Neutrophil (primary cell): ENCODE data around the gene WBP1L.
"Not testable (repeated sequence)": the region's sequence is repeated elsewhere in the genome, so short reads cannot be mapped to it uniquely, and the experiment has no call there.

Experiments used
- H3K27ac ChIP-seq: fragments of 200-600 bp; sonication (generic); 2 replicates; pipeline ENCODE4 v1.5.1; 2016; ENCODE audit warnings: mild to moderate bottlenecking, moderate library complexity
- H3K27me3 ChIP-seq: fragments of 200-600 bp; sonication (generic); 2 replicates; pipeline ENCODE4 v1.6.0; 2016; ENCODE audit warnings: mild to moderate bottlenecking
- H3K36me3 ChIP-seq: fragments of 200-600 bp; sonication (generic); 2 replicates; pipeline ENCODE4 v1.5.1; 2017
- H3K4me1 ChIP-seq, 2 experiments: fragments of 200-600 bp in 1 of 2; sonication (generic) in 1 of 2; 1 replicate in 1 of 2; 2 replicates in 1 of 2; pipeline versions ENCODE4 v1.5.1 to v1.6.1; 2013 to 2016; ENCODE audit warnings: low read depth in 1 of 2, low read length in 1 of 2, mild to moderate bottlenecking in 1 of 2, moderate library complexity in 1 of 2; ENCODE audit not compliant: control insufficient read depth in 1 of 2, insufficient read depth in 1 of 2
- H3K4me3 ChIP-seq, 2 experiments: fragments of 200-600 bp in 1 of 2; sonication (generic) in 1 of 2; 1 replicate in 1 of 2; 2 replicates in 1 of 2; pipeline ENCODE4 v1.5.1; 2013 to 2016; ENCODE audit warnings: low read depth in 1 of 2, low read length in 1 of 2, mild to moderate bottlenecking in 1 of 2, moderate library complexity in 1 of 2
- H3K9me3 ChIP-seq: fragments of 200-600 bp; sonication (generic); 2 replicates; pipeline ENCODE4 v1.5.1; 2016
- CTCF ChIP-seq: fragments of 200-600 bp; sonication (generic); IDR thresholded peaks from 2 replicates; pipeline ENCODE4 v1.5.1; 2016; ENCODE audit warnings: antibody characterized with exemption

Gene WBP1L

GRCh38 chr10:102738692-102739121, 5.0 kb upstream of the WBP1L start:
- Histone ChIP-seq H3K4me3 (no peak overlapping the region), H3K27me3 (no peaks in the 10 kb centered on the region), H3K36me3 (no peaks in the 10 kb centered on the region), H3K4me1 (peaks cover 15 to 19% of the 10 kb centered on the region in 2 experiments), H3K27ac (peak overlapping the region; percentile 67), H3K9me3 (no peaks in the 10 kb centered on the region)
- no peak for TF ChIP-seq CTCF

GRCh38 chr10:102740229-102740628, 3.5 kb upstream of the WBP1L start:
- Histone ChIP-seq H3K4me3 (no peak overlapping the region), H3K4me1 (peaks cover 28 to 33% of the 10 kb centered on the region in 2 experiments), H3K9me3 (no peaks in the 10 kb centered on the region), H3K27ac (no peak overlapping the region), H3K27me3 (no peaks in the 10 kb centered on the region), H3K36me3 (no peaks in the 10 kb centered on the region)
- no peak for TF ChIP-seq CTCF

- H3K9me3 ChIP-seq = no peaks in the 10 kb centered on the region
- H3K4me1 ChIP-seq = peaks cover 37 to 42% of the 10 kb centered on the region in 2 experiments
- no peaks in the 10 kb centered on the region for H3K36me3 ChIP-seq
- no peaks in the 10 kb centered on the region for H3K27me3 ChIP-seq
- no peak overlapping the region for H3K27ac ChIP-seq
- no peak for TF ChIP-seq CTCF
- no peak overlapping the region for H3K4me3 ChIP-seq
Measured at GRCh38 chr10:102741726-102742237, 2.0 kb upstream of the WBP1L start.

- not testable (repeated sequence) for H3K27ac ChIP-seq, H3K4me3 ChIP-seq, H3K36me3 ChIP-seq, H3K27me3 ChIP-seq, H3K9me3 ChIP-seq
- peaks cover 37 to 42% of the 10 kb centered on the region in 2 experiments for H3K4me1 ChIP-seq
Measured at GRCh38 chr10:102742313-102742712, 1.4 kb upstream of the WBP1L start.

GRCh38 chr10:102743078-102743587, 615 bp upstream of the WBP1L start:
- H3K9me3 ChIP-seq = no peaks in the 10 kb centered on the region
- no peak for TF ChIP-seq CTCF
- H3K27me3 ChIP-seq = no peaks in the 10 kb centered on the region
- H3K4me1 ChIP-seq = peaks cover 37 to 42% of the 10 kb centered on the region in 2 experiments
- no peaks in the 10 kb centered on the region for H3K36me3 ChIP-seq
- H3K4me3 ChIP-seq = peak overlapping the region; percentile 95 to 99
- H3K27ac ChIP-seq = peak overlapping the region; percentile 87

- Histone ChIP-seq H3K27ac (peak overlapping the region; percentile 87), H3K9me3 (no peaks in the 10 kb centered on the region), H3K36me3 (no peaks in the 10 kb centered on the region), H3K4me1 (peaks cover 27 to 29% of the 10 kb centered on the region in 2 experiments), H3K4me3 (peak overlapping the region; percentile 95 to 99), H3K27me3 (no peaks in the 10 kb centered on the region)
- no peak for TF ChIP-seq CTCF
Measured at GRCh38 chr10:102744374-102745051, 765 bp downstream of the WBP1L start.
